ACC112 (cell line): Measurements from ENCODE around the gene CD28.
"Not testable (repeated sequence)": the region's sequence is repeated elsewhere in the genome, so short reads cannot be mapped to it uniquely, and the experiment has no call there.

ENCODE experiments used
- H2AFZ ChIP-seq: fragments of 200-600 bp; sonication (generic); one replicate; pipeline ENCODE4 v1.6.0; 2017; ENCODE audit warnings: antibody characterized with exemption, low read length; ENCODE audit not compliant: unreplicated experiment
- H3K27ac ChIP-seq: fragments of 200-600 bp; sonication (generic); 2 replicates; pipeline ENCODE4 v1.5.1; 2014; ENCODE audit warnings: low read depth, mild to moderate bottlenecking, antibody characterized with exemption, low read length, moderate library complexity
- H3K27me3 ChIP-seq: fragments of 200-600 bp; sonication (generic); 2 replicates; pipeline ENCODE4 v1.6.1; 2014; ENCODE audit warnings: mild to moderate bottlenecking, antibody characterized with exemption, low read length, moderate library complexity, mixed read lengths; ENCODE audit not compliant: insufficient read depth
- H3K36me3 ChIP-seq: fragments of 200-600 bp; sonication (generic); 2 replicates; pipeline ENCODE4 v1.6.1; 2016; ENCODE audit warnings: mild to moderate bottlenecking, antibody characterized with exemption, low read length, moderate library complexity, mixed read lengths; ENCODE audit not compliant: insufficient read depth
- H3K4me1 ChIP-seq: fragments of 200-600 bp; sonication (generic); one replicate; pipeline ENCODE4 v1.6.1; 2016; ENCODE audit warnings: low read length, mixed read lengths; ENCODE audit not compliant: insufficient read depth, unreplicated experiment, control insufficient read depth
- H3K4me3 ChIP-seq: fragments of 200-600 bp; sonication (generic); 2 replicates; pipeline ENCODE4 v1.5.1; 2014; ENCODE audit warnings: mild to moderate bottlenecking, low read depth, low read length
- H3K79me2 ChIP-seq: fragments of 200-600 bp; sonication (generic); one replicate; pipeline ENCODE4 v1.6.0; 2016; ENCODE audit warnings: low read length; ENCODE audit not compliant: control insufficient read depth, unreplicated experiment, insufficient read depth

The CD28 gene

GRCh38 chr2:203697190-203697589 lies 9.2 kb upstream of the CD28 start:
- no peaks in the 10 kb centered on the region for H3K27me3 ChIP-seq
- no peak overlapping the region for H3K4me3 ChIP-seq
- no peak overlapping the region for H3K27ac ChIP-seq
- H3K79me2 ChIP-seq: no peaks in the 10 kb centered on the region
- H3K4me1 ChIP-seq: peaks cover 2% of the 10 kb centered on the region
- H2AFZ ChIP-seq: no peak overlapping the region
- no peaks in the 10 kb centered on the region for H3K36me3 ChIP-seq

- H2AFZ ChIP-seq, H3K4me1 ChIP-seq, H3K27ac ChIP-seq, H3K27me3 ChIP-seq, H3K36me3 ChIP-seq, H3K79me2 ChIP-seq, H3K4me3 ChIP-seq: not testable (repeated sequence)
Measured at GRCh38 chr2:203697763-203698162, 8.7 kb upstream of the CD28 start.

GRCh38 chr2:203698410-203698809 lies 8.0 kb upstream of the CD28 start:
- not testable (repeated sequence) for H3K27me3 ChIP-seq, H3K4me1 ChIP-seq, H2AFZ ChIP-seq, H3K36me3 ChIP-seq, H3K27ac ChIP-seq, H3K79me2 ChIP-seq, H3K4me3 ChIP-seq

- no peak overlapping the region for H3K27ac ChIP-seq
- no peaks in the 10 kb centered on the region for H3K4me1 ChIP-seq
- H3K4me3 ChIP-seq: no peak overlapping the region
- H2AFZ ChIP-seq: no peak overlapping the region
- no peaks in the 10 kb centered on the region for H3K36me3 ChIP-seq
- H3K79me2 ChIP-seq: no peaks in the 10 kb centered on the region
- no peaks in the 10 kb centered on the region for H3K27me3 ChIP-seq
Measured at GRCh38 chr2:203704430-203704829, 2.0 kb upstream of the CD28 start.

GRCh38 chr2:203705178-203705577 lies 1.3 kb upstream of the CD28 start:
- Histone ChIP-seq H3K36me3 (no peaks in the 10 kb centered on the region), H3K4me3 (no peak overlapping the region), H3K79me2 (no peaks in the 10 kb centered on the region), H3K27ac (no peak overlapping the region), H3K4me1 (peaks cover 4% of the 10 kb centered on the region), H2AFZ (no peak overlapping the region), H3K27me3 (no peaks in the 10 kb centered on the region)

DNA sequence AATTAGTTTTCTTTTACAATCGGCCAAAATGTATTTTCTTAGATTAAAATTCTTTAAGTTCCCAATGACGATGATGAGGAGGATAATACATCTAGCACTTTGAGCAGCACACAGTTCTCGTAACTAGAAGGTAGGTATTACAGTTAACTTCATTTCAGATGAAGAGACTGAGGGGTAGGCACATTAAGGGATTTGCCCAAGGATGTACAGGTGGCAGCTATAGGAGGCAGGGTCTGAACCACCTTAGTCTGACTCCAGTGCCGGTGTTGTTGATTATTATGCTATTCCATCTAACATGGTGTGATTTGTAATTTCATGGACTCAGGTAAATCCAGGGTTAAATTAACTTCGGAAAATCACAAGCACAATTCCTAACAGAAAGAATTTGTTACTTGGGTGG lies 1.1 kb downstream of the CD28 start:
- no peak overlapping the region for H3K27ac ChIP-seq
- peaks cover 4% of the 10 kb centered on the region for H3K4me1 ChIP-seq
- H3K27me3 ChIP-seq: no peaks in the 10 kb centered on the region
- H3K79me2 ChIP-seq: no peaks in the 10 kb centered on the region
- no peak overlapping the region for H2AFZ ChIP-seq
- no peaks in the 10 kb centered on the region for H3K36me3 ChIP-seq
- H3K4me3 ChIP-seq: no peak overlapping the region

- no peak overlapping the region for H2AFZ ChIP-seq
Measured at GRCh38 chr2:203708846-203709396, 2.5 kb downstream of the CD28 start.

GRCh38 chr2:203709416-203710040 lies 3.1 kb downstream of the CD28 start:
- H2AFZ ChIP-seq: no peak overlapping the region
- H3K4me1 ChIP-seq: peaks cover 4% of the 10 kb centered on the region
- no peaks in the 10 kb centered on the region for H3K36me3 ChIP-seq
- H3K27ac ChIP-seq: no peak overlapping the region
- H3K27me3 ChIP-seq: no peaks in the 10 kb centered on the region
- H3K79me2 ChIP-seq: no peaks in the 10 kb centered on the region
- no peak overlapping the region for H3K4me3 ChIP-seq

More at GRCh38 chr2:203708846-203709396, 2.5 kb downstream of the CD28 start:
- no peak overlapping the region for H3K4me3 ChIP-seq
- peaks cover 4% of the 10 kb centered on the region for H3K4me1 ChIP-seq
- H3K36me3 ChIP-seq: no peaks in the 10 kb centered on the region
- no peaks in the 10 kb centered on the region for H3K79me2 ChIP-seq
- H3K27ac ChIP-seq: no peak overlapping the region
- H3K27me3 ChIP-seq: no peaks in the 10 kb centered on the region

DNA sequence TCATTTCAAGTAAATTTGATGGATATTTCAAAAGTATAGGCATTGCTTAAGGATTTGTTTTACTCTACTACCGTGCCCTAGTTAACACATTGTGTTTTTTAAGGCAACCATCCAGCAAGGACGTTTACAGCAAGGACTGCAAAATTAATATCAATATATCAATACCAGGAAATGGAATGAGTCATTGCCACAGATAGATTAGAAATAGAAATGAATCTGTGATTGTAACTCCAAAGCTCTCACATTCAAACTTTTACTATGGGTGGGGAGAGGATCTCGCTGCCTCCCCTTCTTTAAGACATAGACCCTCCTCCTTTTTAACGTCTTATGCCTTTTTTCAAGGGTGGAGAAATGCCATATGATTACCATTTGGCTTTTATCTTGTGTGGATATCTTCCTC lies 3.8 kb downstream of the CD28 start:
- no peaks in the 10 kb centered on the region for H3K79me2 ChIP-seq
- no peak overlapping the region for H2AFZ ChIP-seq
- no peaks in the 10 kb centered on the region for H3K27me3 ChIP-seq
- no peak overlapping the region for H3K27ac ChIP-seq
- H3K4me1 ChIP-seq: peaks cover 4% of the 10 kb centered on the region
- H3K36me3 ChIP-seq: no peaks in the 10 kb centered on the region
- H3K4me3 ChIP-seq: no peak overlapping the region

DNA sequence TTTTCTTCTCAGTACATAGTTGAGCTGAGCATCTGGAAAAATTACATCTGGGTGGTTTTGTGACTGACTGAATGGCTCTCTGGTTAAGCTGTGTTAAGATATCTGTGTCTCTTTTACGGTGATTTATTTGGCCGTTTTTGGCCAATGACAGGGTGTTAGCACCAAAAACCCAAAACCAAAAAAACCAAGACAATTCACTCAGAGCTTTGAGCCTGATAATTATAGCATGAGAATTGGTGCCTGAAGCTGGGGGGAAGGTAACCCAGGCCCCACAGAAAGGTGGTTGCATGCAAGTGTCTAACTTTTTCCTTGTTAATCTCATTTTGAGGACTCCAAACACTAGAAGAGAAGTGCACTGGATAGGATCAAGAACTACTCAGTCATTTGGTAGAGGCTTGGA lies 4.5 kb downstream of the CD28 start:
- Histone ChIP-seq H3K79me2 (no peaks in the 10 kb centered on the region), H3K4me1 (peaks cover 4% of the 10 kb centered on the region), H2AFZ (no peak overlapping the region), H3K27ac (no peak overlapping the region), H3K4me3 (no peak overlapping the region), H3K36me3 (no peaks in the 10 kb centered on the region), H3K27me3 (no peaks in the 10 kb centered on the region)

GRCh38 chr2:203711399-203711798 lies 5.0 kb downstream of the CD28 start:
- H2AFZ ChIP-seq: no peak overlapping the region
- H3K4me1 ChIP-seq: peaks cover 4% of the 10 kb centered on the region
- no peaks in the 10 kb centered on the region for H3K27me3 ChIP-seq
- H3K79me2 ChIP-seq: no peaks in the 10 kb centered on the region
- H3K4me3 ChIP-seq: no peak overlapping the region
- H3K27ac ChIP-seq: no peak overlapping the region
- no peaks in the 10 kb centered on the region for H3K36me3 ChIP-seq
